NCI-H1092 treated with DMSO at 0.1 percent for 48 hours (cell line): ENCODE data around the gene CTNNBL1.
"Not testable (repeated sequence)": the region's sequence is repeated elsewhere in the genome, so short reads cannot be mapped to it uniquely, and the experiment has no call there.

Source experiments
- DNase-seq: peaks from one replicate; lab custom pipeline; 2025; lab: John Stamatoyannopoulos, UW

The CTNNBL1 gene

GRCh38 chr20:37679751-37680150, 14.1 kb upstream of the CTNNBL1 start:
- DNase-seq: not testable (repeated sequence)

DNA sequence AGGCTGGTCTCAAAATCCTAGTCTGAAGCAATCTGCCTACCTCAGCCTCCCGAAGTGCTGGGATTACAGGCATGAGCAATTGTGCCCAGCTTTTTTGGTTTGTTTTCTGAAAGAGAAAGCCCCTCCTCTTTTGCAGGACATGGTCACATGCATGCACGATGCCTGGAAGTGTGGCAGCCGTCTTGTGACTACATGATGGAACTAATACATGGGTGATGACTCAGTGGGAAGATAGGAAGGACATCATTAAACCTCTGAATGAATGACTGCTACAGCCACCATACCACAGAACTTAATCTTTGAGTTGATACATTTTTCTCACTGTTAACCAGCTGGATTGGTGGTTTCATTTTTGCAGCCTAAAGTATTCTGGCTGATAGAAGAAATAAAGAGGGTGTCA, 13.4 kb upstream of the CTNNBL1 start:
- DNase-seq: no peak

GRCh38 chr20:37681384-37682112, 12.3 kb upstream of the CTNNBL1 start:
- DNase-seq: no peak

DNA sequence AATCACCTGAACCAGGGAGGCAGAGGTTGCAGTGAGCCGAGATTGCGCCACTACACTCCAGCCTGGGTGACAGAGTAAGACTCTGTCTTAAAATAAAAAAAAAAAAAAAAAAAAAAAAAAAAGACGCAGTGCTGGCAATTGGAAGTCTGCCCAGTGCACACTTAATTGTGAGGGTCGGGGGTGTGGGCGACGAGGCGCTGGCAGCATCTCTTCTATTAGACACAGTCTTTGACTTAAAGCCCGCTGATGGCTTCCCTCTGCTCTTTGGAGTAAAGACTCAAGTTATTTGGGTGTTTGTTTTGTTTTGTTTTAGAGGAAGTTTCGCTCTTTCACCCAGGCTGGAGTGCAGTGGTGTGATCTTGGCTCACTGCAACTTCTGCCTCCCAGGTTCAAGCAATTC, 10.7 kb upstream of the CTNNBL1 start:
- DNase-seq: not testable (repeated sequence)

GRCh38 chr20:37686762-37687477, 6.9 kb upstream of the CTNNBL1 start:
- DNase-seq: no peak

DNA sequence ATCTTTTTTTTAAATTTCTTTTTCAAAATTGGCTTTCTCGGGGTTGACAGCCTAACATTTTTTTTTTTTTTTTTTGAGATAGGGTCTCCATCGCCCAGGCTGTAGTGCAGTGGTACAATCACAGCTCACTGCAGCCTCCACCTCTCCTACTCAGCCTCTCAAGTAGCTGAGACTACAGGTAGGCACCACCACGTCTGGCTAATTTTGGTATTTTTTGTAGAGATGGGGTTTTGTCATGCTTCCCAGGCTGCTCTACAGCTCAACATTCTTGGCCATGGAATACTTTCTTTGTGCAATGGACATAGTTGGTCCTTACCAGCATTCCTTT, 6.4 kb upstream of the CTNNBL1 start:
- DNase-seq: no peak

GRCh38 chr20:37688093-37688492, 5.7 kb upstream of the CTNNBL1 start:
- DNase-seq: no peak

DNA sequence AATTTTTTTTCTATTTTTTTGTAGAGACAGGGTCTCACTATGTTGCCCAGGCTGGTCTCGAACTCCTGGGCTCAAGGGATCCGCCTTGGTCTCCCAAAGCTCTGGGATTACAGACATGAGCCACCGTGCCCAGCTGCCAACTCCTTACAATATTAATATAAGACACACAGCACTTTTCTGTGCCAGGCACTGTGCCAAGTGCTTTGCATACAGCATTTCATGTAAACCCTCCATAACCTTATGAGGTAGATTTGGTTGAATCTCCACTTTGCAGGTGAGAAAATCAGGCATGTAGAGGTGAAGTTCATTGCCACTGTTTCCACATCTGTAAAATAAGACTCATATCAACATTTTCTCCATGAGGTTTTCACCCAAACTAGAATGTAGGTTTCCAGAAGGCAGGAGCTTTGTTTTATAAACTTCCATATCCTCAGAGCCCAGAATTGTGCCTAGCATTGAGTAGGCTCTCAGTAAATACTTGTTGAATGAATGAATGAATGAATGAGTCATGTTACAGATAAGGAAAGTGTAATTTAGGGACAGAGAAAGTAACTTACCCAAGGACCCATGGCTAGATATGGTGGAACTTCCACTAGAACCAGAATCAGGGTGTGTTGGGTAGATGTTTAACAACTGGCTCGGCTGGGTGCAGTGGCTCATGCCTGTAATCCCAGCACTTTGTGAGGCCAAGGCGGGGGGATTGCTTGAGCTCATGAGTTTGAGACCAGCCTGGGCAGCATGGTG, 3.0 kb upstream of the CTNNBL1 start:
- no peak for DNase-seq

DNA sequence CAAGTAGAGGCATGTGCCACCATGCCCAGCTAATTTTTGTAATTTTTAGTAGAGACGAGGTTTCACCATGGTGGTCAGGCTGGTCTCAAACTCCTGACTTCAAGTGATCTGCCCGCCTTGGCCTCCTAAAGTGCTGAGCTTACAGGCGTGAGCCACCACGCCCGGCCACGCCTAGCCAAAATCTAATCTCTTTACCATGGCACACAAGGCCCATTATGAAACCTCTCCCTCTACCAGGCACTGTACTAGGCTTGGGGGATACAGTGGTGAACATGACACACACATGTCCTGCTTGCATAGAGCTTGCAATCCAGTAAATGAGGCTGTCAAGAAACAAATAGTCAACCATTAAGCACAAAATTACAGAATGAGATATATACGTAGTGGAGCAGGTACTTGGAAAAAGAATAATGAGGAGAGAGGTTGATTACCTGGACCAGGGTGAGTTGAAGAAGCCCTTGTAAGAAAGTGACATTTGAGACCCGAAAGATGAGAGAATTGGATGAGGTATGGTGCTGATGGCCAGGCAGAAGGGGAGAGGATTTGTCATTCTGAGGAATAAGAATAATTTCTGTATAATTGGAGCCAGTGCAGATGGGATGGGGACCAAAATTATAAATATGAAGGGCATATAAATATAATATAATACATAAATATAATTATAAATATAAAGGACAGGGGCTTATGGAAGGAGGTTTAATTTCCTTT, 1.2 kb upstream of the CTNNBL1 start:
- no peak for DNase-seq

GRCh38 chr20:37693242-37693634, 592 bp upstream of the CTNNBL1 start:
- no peak for DNase-seq

DNA sequence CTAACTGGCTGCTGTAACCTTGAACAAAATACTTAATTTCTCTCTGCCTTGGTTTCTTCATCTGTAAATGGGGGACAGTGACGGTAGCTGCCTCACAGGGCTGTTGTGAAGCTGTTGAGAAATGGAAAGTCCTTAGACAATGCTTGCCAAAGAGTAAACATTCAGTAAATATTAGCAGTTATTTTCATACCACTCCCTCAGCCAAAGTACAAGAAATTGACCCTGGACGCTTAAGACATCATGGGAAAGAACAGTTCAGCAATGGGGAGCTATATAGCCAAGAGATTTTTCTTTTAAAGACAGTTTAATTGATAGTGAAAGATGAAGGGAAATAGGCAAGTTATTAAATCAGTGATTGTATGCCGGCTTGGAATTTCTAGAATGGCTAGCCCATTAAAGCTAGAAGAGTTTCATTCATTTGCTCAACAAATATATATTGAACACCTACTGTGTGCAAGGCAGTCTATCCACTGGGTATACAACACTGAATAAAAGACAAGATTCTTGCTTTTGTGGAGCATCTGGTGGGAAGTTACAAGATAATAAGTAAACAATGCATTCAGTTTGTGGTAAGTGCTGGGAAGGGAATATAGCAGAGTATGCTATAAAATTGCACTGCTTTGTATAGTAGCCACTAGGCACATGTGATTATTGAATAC, 2.0 kb downstream of the CTNNBL1 start:
- no peak for DNase-seq

DNA sequence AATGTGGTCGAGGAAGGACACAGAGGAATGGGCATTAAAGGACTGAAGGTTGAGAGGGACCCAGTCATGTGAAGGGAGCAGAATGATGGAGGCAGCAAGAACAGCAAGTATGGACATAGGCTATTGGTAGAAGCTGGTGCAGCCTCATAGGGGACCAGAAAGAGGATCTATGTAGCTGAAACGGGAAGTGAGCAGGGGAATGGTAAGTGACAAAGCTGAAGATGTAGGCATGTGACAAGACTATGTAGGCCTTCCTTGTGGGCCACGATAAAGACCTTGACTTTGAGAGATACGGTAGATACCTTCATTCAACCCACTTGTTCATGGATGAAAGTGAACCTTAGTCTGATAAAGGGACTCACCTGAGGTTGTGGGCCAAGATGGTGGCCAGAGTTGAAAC, 3.5 kb downstream of the CTNNBL1 start:
- DNase-seq: no peak

GRCh38 chr20:37699202-37699601, 5.4 kb downstream of the CTNNBL1 start:
- no peak for DNase-seq

- DNase-seq: no peak
Measured at GRCh38 chr20:37700301-37700700, 6.5 kb downstream of the CTNNBL1 start.

GRCh38 chr20:37701676-37702075, 7.8 kb downstream of the CTNNBL1 start:
- DNase-seq: not testable (repeated sequence)

DNA sequence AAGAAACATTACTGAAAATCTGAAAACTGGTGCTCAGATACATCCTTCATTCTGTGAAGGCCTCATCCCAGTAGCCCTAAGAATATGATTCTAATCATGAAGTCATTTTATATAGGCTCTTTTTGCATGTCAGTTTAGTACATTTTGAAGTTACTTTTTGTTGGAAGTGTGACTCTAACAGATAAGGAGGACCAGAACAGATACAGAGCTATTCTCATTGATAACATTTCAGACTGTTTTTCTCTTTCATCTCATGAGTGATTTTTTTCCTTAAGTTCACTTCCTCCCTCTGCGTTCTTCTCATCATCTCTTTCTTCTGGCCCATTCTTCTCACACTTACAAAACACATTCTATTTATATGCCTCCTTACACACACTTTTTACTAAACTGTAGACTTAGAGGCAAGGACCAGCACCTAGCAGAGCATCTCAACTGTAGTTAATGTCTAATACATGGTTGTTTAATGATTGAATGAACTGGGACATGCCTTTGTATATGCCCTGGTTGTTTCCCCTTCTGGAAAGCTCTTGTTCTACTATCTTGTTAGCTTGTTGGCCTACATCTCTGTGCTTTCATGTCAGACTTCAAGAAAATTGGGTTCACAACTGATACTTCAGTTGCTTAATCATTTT, 8.7 kb downstream of the CTNNBL1 start:
- no peak for DNase-seq

DNA sequence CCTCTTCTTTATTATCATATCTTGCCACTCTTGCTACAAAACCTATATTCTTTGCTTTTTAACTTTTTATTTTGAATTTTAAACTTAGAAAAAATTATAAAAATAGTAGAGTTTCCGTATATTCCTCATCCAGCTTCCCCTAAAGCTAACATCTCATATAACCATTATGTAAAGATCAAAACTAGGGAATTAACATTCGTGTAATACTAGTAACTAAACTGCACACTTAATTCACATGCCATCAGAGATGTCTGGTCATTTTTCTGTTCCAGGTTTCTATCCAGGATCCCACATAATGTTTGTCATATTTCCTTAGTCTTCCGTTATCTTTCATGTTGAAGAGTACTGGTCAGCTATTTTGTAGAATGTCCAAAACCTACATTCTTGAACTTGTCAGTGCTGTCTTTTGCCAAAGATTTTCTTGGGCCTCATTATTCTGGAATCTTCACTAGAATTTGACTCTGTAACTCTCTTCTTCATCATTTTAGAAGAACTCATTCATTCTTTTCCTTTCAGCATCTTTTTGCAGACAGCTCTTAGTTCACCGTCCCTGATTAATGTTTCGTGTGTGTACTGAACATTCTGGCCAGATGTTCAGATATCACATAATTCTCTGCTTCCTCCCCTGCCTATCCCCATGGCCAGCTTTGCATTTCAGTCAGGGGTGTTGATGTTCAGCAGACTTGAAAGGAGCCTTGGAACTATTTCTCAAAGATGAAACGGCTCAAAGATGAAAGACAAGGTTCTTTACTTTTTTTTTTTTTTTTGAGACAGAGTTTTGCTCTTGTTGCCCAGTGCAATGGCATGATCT, 9.4 kb downstream of the CTNNBL1 start:
- DNase-seq: no peak

DNA sequence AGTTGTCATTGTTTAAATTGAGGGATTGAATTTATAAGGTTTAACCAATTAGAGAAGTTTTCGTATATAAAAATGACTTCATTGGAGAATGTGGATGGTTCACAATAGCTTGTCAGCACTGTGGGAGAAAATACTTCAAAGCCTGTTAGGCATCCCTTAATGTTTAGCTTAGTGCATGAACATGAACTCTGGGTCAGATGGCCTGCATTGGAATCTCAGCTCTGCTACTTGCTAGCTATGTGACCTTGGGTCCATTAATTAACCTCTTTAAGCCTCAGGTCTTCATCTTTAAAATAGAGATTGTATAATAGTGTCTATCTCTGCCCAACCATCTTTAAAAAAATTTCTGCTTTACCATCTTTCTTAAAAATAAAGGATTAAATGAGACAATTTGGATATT, 11.1 kb downstream of the CTNNBL1 start:
- DNase-seq: no peak

DNA sequence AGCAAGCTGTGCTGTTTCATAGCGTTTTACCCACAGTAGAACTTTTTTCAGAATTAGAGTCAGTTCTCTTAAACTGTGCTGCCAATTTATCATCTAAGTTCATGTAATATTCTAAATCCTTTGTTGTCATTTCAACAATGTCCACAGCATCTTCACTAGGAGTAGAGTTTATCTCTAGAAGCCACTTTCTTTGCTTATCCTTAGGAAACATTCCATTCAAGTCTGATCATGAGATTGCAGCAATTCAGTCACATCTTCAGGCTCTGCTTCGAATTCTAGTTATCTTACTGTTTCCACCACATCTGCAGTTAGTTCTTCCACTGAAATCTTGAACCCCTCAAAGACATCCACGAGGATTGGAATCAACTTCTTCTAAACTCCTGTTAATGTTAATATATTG, 12.5 kb downstream of the CTNNBL1 start:
- no peak for DNase-seq

DNA sequence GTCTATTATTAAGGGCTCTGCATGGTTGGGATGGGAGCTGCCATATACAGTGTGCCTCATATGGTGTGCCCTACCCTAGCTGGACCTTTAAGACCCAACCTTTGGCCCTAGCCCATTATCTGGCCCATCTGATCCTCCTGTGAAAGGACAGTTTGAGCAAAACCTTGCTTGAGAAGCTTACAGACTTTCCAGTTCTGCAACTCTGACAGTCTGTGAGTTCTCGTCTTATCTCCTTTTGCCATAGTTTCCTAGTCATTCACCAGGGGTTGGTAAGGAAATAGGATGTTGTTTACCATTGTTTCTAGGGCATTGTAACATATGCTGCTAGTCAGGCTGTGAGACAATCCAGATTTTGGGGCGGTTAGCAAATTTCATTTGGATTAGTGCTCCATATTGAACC, 17.2 kb downstream of the CTNNBL1 start:
- DNase-seq: no peak
